Naive thymus-derived CD4-positive, alpha-beta T cell (primary cell): Measurements from ENCODE around the gene PRR20C. TPM values are rescaled to one million over a fixed set of nuclear protein-coding genes. Genes with fewer than 3 reads are reported as not detected.
"Not testable (repeated sequence)": the region's sequence is repeated elsewhere in the genome, so short reads cannot be mapped to it uniquely, and the experiment has no call there.

ENCODE experiments used
- ATAC-seq: fragments of 150-1000 bp; cut with Tn5 transposase; 2 replicates; pipeline ENCODE4 v1.10.0; 2021; ENCODE audit warnings: mild to moderate bottlenecking, moderate library complexity
- CTCF ChIA-PET: fragments of 350-600 bp; sonication (Branson Sonifier 250); formaldehyde crosslinking; loops from one replicate; lab custom pipeline; 2021; ENCODE audit warnings: antibody characterized with exemption; lab: Charles Lee
- POLR2A ChIA-PET: fragments of 350-600 bp; sonication (Branson Sonifier 250); formaldehyde crosslinking; loops from one replicate; lab custom pipeline; 2021; ENCODE audit warnings: antibody characterized with exemption, inconsistent platforms; lab: Charles Lee
- DNase-seq, 9 donors: peaks; one replicate each; pipeline versions ENCODE4 v3.0.0 to v3.0.0-alpha.2; 2020 to 2022; ENCODE audit warnings: mixed read lengths in 1 of 9
- H3K27ac ChIP-seq: one replicate; pipeline ENCODE4 v1.7.0; 2013; ENCODE audit warnings: mild to moderate bottlenecking, low read depth, low read length, moderate library complexity
- H3K27me3 ChIP-seq, 2 donors: one replicate each; pipeline ENCODE4 v1.7.0; 2013; ENCODE audit warnings: low read length in 2 of 2, mild to moderate bottlenecking in 2 of 2, moderate library complexity in 2 of 2; ENCODE audit not compliant: control insufficient read depth in 2 of 2, insufficient read depth in 2 of 2
- H3K36me3 ChIP-seq, 3 experiments: 1 replicate in 2 of 3; 2 replicates in 1 of 3; pipeline ENCODE4 v1.7.0; 2013; ENCODE audit warnings: low read length in 3 of 3, mild to moderate bottlenecking in 3 of 3, moderate library complexity in 1 of 3; ENCODE audit not compliant: insufficient read depth in 3 of 3, control insufficient read depth in 2 of 3
- H3K4me1 ChIP-seq, 2 donors: one replicate each; pipeline ENCODE4 v1.7.0; 2013; ENCODE audit warnings: low read length in 2 of 2, mild to moderate bottlenecking in 2 of 2, moderate library complexity in 1 of 2; ENCODE audit not compliant: control insufficient read depth in 2 of 2, insufficient read depth in 2 of 2
- H3K4me3 ChIP-seq: 2 replicates; pipeline ENCODE4 v1.7.0; 2013; ENCODE audit warnings: mild to moderate bottlenecking, low read length
- H3K9me3 ChIP-seq, 3 experiments: 1 replicate in 2 of 3; 2 replicates in 1 of 3; pipeline ENCODE4 v1.7.0; 2013; ENCODE audit warnings: low read length in 3 of 3; ENCODE audit not compliant: control insufficient read depth in 2 of 3
- H3K27ac Mint-ChIP-seq, 9 donors: one replicate each; pipeline ENCODE4 v1.8.0; 2020 to 2022; ENCODE audit warnings: mixed read lengths in 9 of 9, mild to moderate bottlenecking in 8 of 9, moderate library complexity in 5 of 9, inconsistent platforms in 2 of 9
- H3K27me3 Mint-ChIP-seq, 5 donors: one replicate each; pipeline ENCODE4 v1.8.0; 2021 to 2022; ENCODE audit warnings: mixed read lengths in 5 of 5, mild to moderate bottlenecking in 1 of 5
- H3K36me3 Mint-ChIP-seq, 5 donors: one replicate each; pipeline ENCODE4 v1.8.0; 2020 to 2022; ENCODE audit warnings: mixed read lengths in 5 of 5, mild to moderate bottlenecking in 3 of 5, inconsistent platforms in 1 of 5
- H3K4me1 Mint-ChIP-seq, 7 donors: one replicate each; pipeline ENCODE4 v1.8.0; 2020 to 2022; ENCODE audit warnings: mixed read lengths in 7 of 7, mild to moderate bottlenecking in 3 of 7, inconsistent platforms in 1 of 7
- H3K4me3 Mint-ChIP-seq, 10 donors: one replicate each; pipeline ENCODE4 v1.8.0; 2020 to 2022; ENCODE audit warnings: mild to moderate bottlenecking in 10 of 10, mixed read lengths in 10 of 10, moderate library complexity in 6 of 10, inconsistent platforms in 2 of 10
- H3K9me3 Mint-ChIP-seq, 11 donors: one replicate each; pipeline ENCODE4 v1.8.0; 2020 to 2022; ENCODE audit warnings: mixed read lengths in 11 of 11, mild to moderate bottlenecking in 4 of 11, inconsistent platforms in 1 of 11, moderate library complexity in 1 of 11
- intact Hi-C, 2 donors: fragments of 100-400 bp; cut with micrococcal nuclease; formaldehyde crosslinking; loops; one replicate each; pipeline ENCODE4 v1.15.1; 2023
- polyA plus RNA-seq, 2 donors: library from polyadenylated mRNA; unstranded; fragments of 300-500 nt; fragmentation: Illumina TruSeq; gene quantifications; one replicate each; pipeline ENCODE4 v1.2.3, GENCODE V29; 2021
- total RNA-seq, 6 experiments: library from RNA in 5 of 6; stranded (reverse) in 5 of 6; gene quantifications; 1 replicate in 5 of 6; 2 replicates in 1 of 6; pipeline ENCODE4 v1.2.3 and lab custom pipeline; 2021 to 2026

Gene PRR20C
- total RNA-seq (not detected), polyA plus RNA-seq (not detected), total RNA-seq (lab: John Stamatoyannopoulos, UW) (not detected)

GRCh38 chr13:57153761-57154160 lies at the start of gene PRR20C:
PRR20C (plus strand) TSS chr13:57154061; CDS start chr13:57154448, 387 bp downstream.
- H3K27me3 Mint-ChIP-seq, result not testable (repeated sequence)

DNA sequence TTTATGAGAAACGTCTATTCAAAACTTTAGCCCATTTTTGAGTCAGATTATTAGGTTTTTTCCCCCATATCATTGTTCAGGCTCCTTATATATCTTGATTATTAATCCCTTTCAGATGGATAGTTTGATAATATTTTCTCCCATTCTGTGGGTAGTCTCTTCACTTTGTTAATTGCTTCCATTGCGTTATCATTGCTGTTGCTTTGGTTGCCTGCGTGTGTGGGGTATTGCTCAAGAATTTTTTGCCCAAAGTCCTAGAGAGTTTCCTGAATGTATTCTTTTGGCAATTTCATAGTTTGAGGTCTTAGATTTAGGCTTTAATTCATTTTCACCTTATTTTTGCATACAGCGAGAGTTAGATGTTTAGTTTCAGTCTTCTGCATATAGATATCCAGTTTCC lies 38.9 kb upstream of the PRR20C start:
- Mint-ChIP-seq H3K36me3 (no peaks in the 10 kb centered on the region), H3K27ac (no peak overlapping the region), H3K4me3 (no peak overlapping the region), H3K4me1 (no peaks in the 10 kb centered on the region), H3K9me3 (peaks cover 4 to 58% (median 19%) of the 10 kb centered on the region in 11 donors), H3K27me3 (no peaks in the 10 kb centered on the region)
- no peak for DNase-seq
- Histone ChIP-seq H3K27me3 (no peaks in the 10 kb centered on the region), H3K27ac (no peak overlapping the region), H3K36me3 (no peaks in the 10 kb centered on the region), H3K9me3 (peaks cover 0 to 13% (median 0%) of the 10 kb centered on the region in 3 experiments), H3K4me1 (no peaks in the 10 kb centered on the region), H3K4me3 (no peak overlapping the region)
- intact Hi-C loops, result no loop called here
- ChIA-PET POLR2A (no interaction called here), CTCF (no interaction called here)
- no peak for ATAC-seq

More at GRCh38 chr13:57153761-57154160, at the start of gene PRR20C:
- H3K4me3 ChIP-seq, DNase-seq, H3K4me1 ChIP-seq, H3K36me3 ChIP-seq, CTCF ChIA-PET, POLR2A ChIA-PET, H3K9me3 ChIP-seq, H3K27me3 ChIP-seq, H3K27ac ChIP-seq, H3K36me3 Mint-ChIP-seq, H3K9me3 Mint-ChIP-seq, intact Hi-C loops, H3K4me3 Mint-ChIP-seq, H3K27ac Mint-ChIP-seq, H3K4me1 Mint-ChIP-seq, ATAC-seq: not testable (repeated sequence)

GRCh38 chr13:57123681-57124080 lies 30.2 kb upstream of the PRR20C start:
- Histone ChIP-seq H3K9me3 (peaks cover 0 to 10% (median 0%) of the 10 kb centered on the region in 3 experiments), H3K36me3 (no peaks in the 10 kb centered on the region), H3K27me3 (no peaks in the 10 kb centered on the region), H3K4me3 (no peak overlapping the region), H3K4me1 (no peaks in the 10 kb centered on the region), H3K27ac (no peak overlapping the region)
- ChIA-PET CTCF (no interaction called here), POLR2A (no interaction called here)
- Mint-ChIP-seq H3K27ac (no peak overlapping the region), H3K36me3 (no peaks in the 10 kb centered on the region), H3K4me1 (no peaks in the 10 kb centered on the region), H3K4me3 (no peak overlapping the region), H3K9me3 (peaks cover 0 to 7% (median 4%) of the 10 kb centered on the region in 11 donors), H3K27me3 (no peaks in the 10 kb centered on the region)
- no peak for DNase-seq
- intact Hi-C loops, result no loop called here
- no peak for ATAC-seq

DNA sequence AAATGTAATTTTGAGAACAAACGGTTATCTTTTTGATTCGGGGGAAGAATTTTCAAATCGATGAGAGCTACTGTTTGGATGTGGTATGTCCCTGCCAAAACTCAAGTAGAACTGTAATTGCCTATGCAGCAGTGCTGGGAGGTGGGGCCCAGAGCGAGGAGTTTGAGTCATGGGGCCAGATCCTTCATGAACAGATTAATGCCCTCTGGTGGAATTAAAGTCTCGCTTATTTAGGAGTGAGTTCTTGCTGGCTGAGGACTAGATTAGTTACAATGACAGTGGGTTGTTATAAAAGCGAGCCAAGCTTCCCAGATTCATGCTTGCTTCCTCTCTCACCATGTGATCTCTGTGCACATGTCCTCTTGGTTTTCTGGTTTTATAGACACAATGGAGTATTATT lies 25.0 kb upstream of the PRR20C start:
- no peak overlapping the region for H3K27ac Mint-ChIP-seq
- POLR2A ChIA-PET, result no interaction called here

DNA sequence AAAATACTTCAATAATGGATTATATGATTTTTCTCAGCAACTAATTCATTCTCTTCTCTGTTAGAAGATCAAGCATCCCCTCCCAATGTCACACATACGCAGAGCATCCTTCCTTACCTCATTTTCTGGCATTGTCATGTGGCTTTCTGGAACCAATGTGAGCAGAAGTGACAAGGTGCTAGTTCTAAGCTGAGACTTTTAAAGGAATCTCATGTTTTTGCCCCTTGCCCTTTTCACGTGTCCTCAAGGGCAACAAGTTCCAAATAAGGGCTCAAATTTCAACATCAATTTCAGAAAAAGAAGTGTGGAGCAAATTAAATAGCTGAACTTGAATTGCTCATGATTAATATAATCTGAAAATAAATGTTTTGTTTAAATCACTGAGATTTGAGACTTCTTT lies 17.8 kb upstream of the PRR20C start:
- H3K36me3 ChIP-seq, result no peaks in the 10 kb centered on the region
- H3K4me3 ChIP-seq, result no peak overlapping the region
- ChIA-PET POLR2A (no interaction called here), CTCF (no interaction called here)
- H3K27me3 ChIP-seq, result no peaks in the 10 kb centered on the region
- H3K4me1 ChIP-seq, result no peaks in the 10 kb centered on the region
- no peak overlapping the region for H3K27ac ChIP-seq
- no peak for ATAC-seq
- Mint-ChIP-seq H3K27ac (no peak overlapping the region), H3K9me3 (peaks cover 0 to 18% (median 3%) of the 10 kb centered on the region in 11 donors), H3K27me3 (no peaks in the 10 kb centered on the region), H3K4me3 (no peak overlapping the region), H3K4me1 (no peaks in the 10 kb centered on the region), H3K36me3 (no peaks in the 10 kb centered on the region)
- no peaks in the 10 kb centered on the region for H3K9me3 ChIP-seq
- intact Hi-C loops, result no loop called here
- no peak for DNase-seq

More for the DNA sequence above, 25.0 kb upstream of the PRR20C start:
- Histone ChIP-seq H3K9me3 (no peaks in the 10 kb centered on the region), H3K36me3 (no peaks in the 10 kb centered on the region), H3K4me1 (no peaks in the 10 kb centered on the region), H3K27me3 (no peaks in the 10 kb centered on the region), H3K4me3 (no peak overlapping the region), H3K27ac (no peak overlapping the region)
- intact Hi-C loops, result no loop called here
- ATAC-seq, result no peak
- H3K4me1 Mint-ChIP-seq, result no peaks in the 10 kb centered on the region
- no peak for DNase-seq
- CTCF ChIA-PET, result no interaction called here
- no peaks in the 10 kb centered on the region for H3K27me3 Mint-ChIP-seq
- H3K9me3 Mint-ChIP-seq, result peaks cover 0 to 15% (median 3%) of the 10 kb centered on the region in 11 donors
- no peaks in the 10 kb centered on the region for H3K36me3 Mint-ChIP-seq
- no peak overlapping the region for H3K4me3 Mint-ChIP-seq

DNA sequence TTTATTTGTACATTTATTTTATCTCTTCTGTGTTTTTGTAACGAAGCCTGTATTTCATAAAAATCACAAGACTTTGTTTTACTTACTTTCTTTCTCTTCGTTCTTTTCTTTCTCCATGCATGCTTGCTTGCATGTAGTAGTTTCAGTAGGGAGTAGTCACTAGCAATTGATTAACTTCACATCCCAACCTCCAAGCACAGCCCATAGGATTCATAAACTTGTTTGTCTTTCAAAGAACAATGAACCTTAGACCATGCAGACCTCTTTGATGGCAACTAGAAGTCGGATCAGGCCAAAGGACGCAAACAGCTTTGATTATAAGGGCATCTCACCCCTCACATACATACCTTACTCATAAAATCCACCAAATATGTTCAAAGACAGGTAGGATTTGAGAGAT lies 16.3 kb upstream of the PRR20C start:
- Histone ChIP-seq H3K4me3 (no peak overlapping the region), H3K27ac (no peak overlapping the region), H3K36me3 (no peaks in the 10 kb centered on the region), H3K9me3 (no peaks in the 10 kb centered on the region), H3K4me1 (no peaks in the 10 kb centered on the region), H3K27me3 (no peaks in the 10 kb centered on the region)
- no peak overlapping the region for H3K27ac Mint-ChIP-seq
- H3K9me3 Mint-ChIP-seq, result peaks cover 0 to 18% (median 3%) of the 10 kb centered on the region in 11 donors
- intact Hi-C loops, result no loop called here
- no peaks in the 10 kb centered on the region for H3K4me1 Mint-ChIP-seq
- no peak overlapping the region for H3K4me3 Mint-ChIP-seq
- H3K36me3 Mint-ChIP-seq, result no peaks in the 10 kb centered on the region
- CTCF ChIA-PET, result no interaction called here
- POLR2A ChIA-PET, result no interaction called here
- no peaks in the 10 kb centered on the region for H3K27me3 Mint-ChIP-seq
- ATAC-seq (no peak), DNase-seq (no peak)

- no peaks in the 10 kb centered on the region for H3K4me1 Mint-ChIP-seq
- intact Hi-C loops, result no loop called here
- no peaks in the 10 kb centered on the region for H3K36me3 Mint-ChIP-seq
- no peaks in the 10 kb centered on the region for H3K9me3 ChIP-seq
- H3K9me3 Mint-ChIP-seq, result peaks cover 0 to 18% (median 3%) of the 10 kb centered on the region in 11 donors
- H3K27ac ChIP-seq, result no peak overlapping the region
- H3K4me3 Mint-ChIP-seq, result no peak overlapping the region
- H3K4me3 ChIP-seq, result no peak overlapping the region
- ATAC-seq, result no peak
- no peak for DNase-seq
- no peaks in the 10 kb centered on the region for H3K27me3 Mint-ChIP-seq
- no peak overlapping the region for H3K27ac Mint-ChIP-seq
- H3K4me1 ChIP-seq, result no peaks in the 10 kb centered on the region
- H3K27me3 ChIP-seq, result no peaks in the 10 kb centered on the region
- CTCF ChIA-PET, result no interaction called here
- H3K36me3 ChIP-seq, result no peaks in the 10 kb centered on the region
- POLR2A ChIA-PET, result no interaction called here
These were observed 14.9 kb upstream of the PRR20C start for GRCh38 chr13:57138988-57139387.
